SU-DHL-6 (cell line): ENCODE measurements around the gene FBXO17.
"Not testable (repeated sequence)": the region's sequence is repeated elsewhere in the genome, so short reads cannot be mapped to it uniquely, and the experiment has no call there.

Experiments used
- H2AFZ ChIP-seq: fragments of 200-600 bp; sonication (generic); 2 replicates; pipeline ENCODE4 v1.6.1; 2014; ENCODE audit warnings: low read depth, mild to moderate bottlenecking, moderate library complexity, mixed read lengths, antibody characterized with exemption, low read length; ENCODE audit not compliant: severe bottlenecking
- H3F3A ChIP-seq: fragments of 200-600 bp; shearing (Covaris generic); 2 replicates; pipeline ENCODE4 v1.6.0; 2016; ENCODE audit warnings: antibody characterized with exemption, mild to moderate bottlenecking; ENCODE audit not compliant: insufficient read depth
- H3K27ac ChIP-seq: fragments of 200-600 bp; sonication (generic); 2 replicates; pipeline ENCODE4 v1.5.1; 2016; ENCODE audit warnings: low read depth, mild to moderate bottlenecking, low read length, moderate library complexity, mixed read lengths
- H3K27me3 ChIP-seq: fragments of 200-600 bp; sonication (generic), shearing (Covaris generic); 2 replicates; pipeline ENCODE4 v1.6.0; 2014; ENCODE audit warnings: mild to moderate bottlenecking, low read length
- H3K36me3 ChIP-seq: fragments of 200-600 bp; sonication (generic); 2 replicates; pipeline ENCODE4 v1.6.1; 2014; ENCODE audit warnings: mild to moderate bottlenecking, low read length, mixed read lengths
- H3K4me2 ChIP-seq: fragments of 300-600, 200-600 bp; shearing (Covaris generic), sonication (generic); 2 replicates; pipeline ENCODE4 v1.6.0; 2014; ENCODE audit warnings: low read length, low read depth, mild to moderate bottlenecking; ENCODE audit not compliant: poor library complexity, severe bottlenecking
- H3K4me3 ChIP-seq: fragments of 200-600 bp; sonication (generic); 2 replicates; pipeline ENCODE4 v1.5.1; 2014; ENCODE audit warnings: antibody characterized with exemption, low read length, mild to moderate bottlenecking, mixed read lengths; ENCODE audit not compliant: insufficient read depth, poor library complexity, severe bottlenecking
- H3K79me2 ChIP-seq: fragments of 200-600 bp; sonication (generic); 2 replicates; pipeline ENCODE4 v1.6.1; 2014; ENCODE audit warnings: mild to moderate bottlenecking, low read length, moderate library complexity; ENCODE audit not compliant: insufficient read depth
- H3K9ac ChIP-seq: fragments of 200-600 bp; sonication (generic); 2 replicates; pipeline ENCODE4 v1.7.0; 2014; ENCODE audit warnings: mild to moderate bottlenecking, low read length
- H3K9me2 ChIP-seq: fragments of 200-600 bp; sonication (generic); replicated peaks from 2 replicates; pipeline ENCODE4 v1.6.1; 2014; ENCODE audit warnings: low read length; ENCODE audit not compliant: insufficient read depth
- H3K9me3 ChIP-seq: fragments of 200-600 bp; sonication (generic); 2 replicates; pipeline ENCODE4 v1.6.1; 2014; ENCODE audit warnings: low read length, mixed read lengths; ENCODE audit not compliant: insufficient read depth
- H4K20me1 ChIP-seq: fragments of 200-600 bp; sonication (generic); 2 replicates; pipeline ENCODE4 v1.6.1; 2014; ENCODE audit warnings: low read depth, mild to moderate bottlenecking, antibody characterized with exemption, low read length, moderate library complexity, mixed read lengths
- CTCF ChIP-seq: fragments of 200-600 bp; sonication (generic); IDR thresholded peaks from one replicate; pipeline ENCODE4 v1.5.1; 2017; ENCODE audit warnings: antibody characterized with exemption, mild to moderate bottlenecking, low read length, moderate library complexity; ENCODE audit not compliant: insufficient read depth, poor library complexity, severe bottlenecking
- EZH2phosphoT487 ChIP-seq: fragments of 200-600 bp; sonication (generic), shearing (Covaris generic); conservative IDR thresholded peaks from 2 replicates; pipeline ENCODE4 v1.6.1; 2018; ENCODE audit warnings: mild to moderate bottlenecking, antibody characterized with exemption, low read length, moderate library complexity, mixed read lengths

The FBXO17 gene

GRCh38 chr19:39001041-39001440 lies 25.5 kb upstream of the FBXO17 start:
- TF ChIP-seq CTCF: no peak
- Histone ChIP-seq H3K79me2 (no peaks in the 10 kb centered on the region), H3K4me3 (no peak overlapping the region), H3K27ac (no peak overlapping the region), H4K20me1 (no peaks in the 10 kb centered on the region), H3K27me3 (no peaks in the 10 kb centered on the region), H3K4me2 (no peak overlapping the region), H3K9ac (no peak overlapping the region), H3K36me3 (no peaks in the 10 kb centered on the region), H3K9me2 (no peaks in the 10 kb centered on the region), H3K9me3 (no peaks in the 10 kb centered on the region), H3F3A (no peaks in the 10 kb centered on the region), H2AFZ (no peak overlapping the region)

- not testable (repeated sequence) for H3F3A ChIP-seq, H2AFZ ChIP-seq, H3K9ac ChIP-seq, H3K9me3 ChIP-seq, H3K4me3 ChIP-seq, H3K27ac ChIP-seq, H4K20me1 ChIP-seq, H3K4me2 ChIP-seq, H3K27me3 ChIP-seq, H3K79me2 ChIP-seq, H3K9me2 ChIP-seq, H3K36me3 ChIP-seq
Observed at GRCh38 chr19:38997576-38997975, 22.0 kb upstream of the FBXO17 start.

- Histone ChIP-seq H2AFZ (no peak overlapping the region), H3K4me3 (no peak overlapping the region), H3K9me2 (no peaks in the 10 kb centered on the region), H4K20me1 (no peaks in the 10 kb centered on the region), H3K36me3 (no peaks in the 10 kb centered on the region), H3K79me2 (no peaks in the 10 kb centered on the region), H3K4me2 (no peak overlapping the region), H3K27me3 (no peaks in the 10 kb centered on the region), H3K9ac (no peak overlapping the region), H3K27ac (no peak overlapping the region), H3F3A (no peaks in the 10 kb centered on the region), H3K9me3 (no peaks in the 10 kb centered on the region)
- TF ChIP-seq CTCF (no peak), EZH2phosphoT487 (no peak)
Observed at GRCh38 chr19:38993271-38993670, 17.7 kb upstream of the FBXO17 start.

GRCh38 chr19:38990949-38991697 lies 15.6 kb upstream of the FBXO17 start:
- H3K9me2 ChIP-seq: no peaks in the 10 kb centered on the region
- H3K4me3 ChIP-seq: no peak overlapping the region
- no peaks in the 10 kb centered on the region for H3K36me3 ChIP-seq
- H3K79me2 ChIP-seq: no peaks in the 10 kb centered on the region
- no peak overlapping the region for H3K4me2 ChIP-seq
- H3K9ac ChIP-seq: no peak overlapping the region
- H3K27ac ChIP-seq: no peak overlapping the region
- H4K20me1 ChIP-seq: no peaks in the 10 kb centered on the region
- no peaks in the 10 kb centered on the region for H3K9me3 ChIP-seq
- no peaks in the 10 kb centered on the region for H3K27me3 ChIP-seq
- H3F3A ChIP-seq: no peaks in the 10 kb centered on the region
- no peak overlapping the region for H2AFZ ChIP-seq
- TF ChIP-seq EZH2phosphoT487: no peak
- TF ChIP-seq CTCF: no peak

- H3K79me2 ChIP-seq, H3K9me2 ChIP-seq, H3K4me3 ChIP-seq, H3K36me3 ChIP-seq, H3K27ac ChIP-seq, H3K9me3 ChIP-seq, H3K27me3 ChIP-seq, H3F3A ChIP-seq, H2AFZ ChIP-seq, H3K4me2 ChIP-seq, H4K20me1 ChIP-seq, H3K9ac ChIP-seq: not testable (repeated sequence)
Observed at GRCh38 chr19:38989614-38990013, 14.1 kb upstream of the FBXO17 start.
